OCI-LY7 (cell line): ENCODE results near the gene EPHA8.

Experiments
- CTCF ChIP-seq: fragments of 200-600 bp; sonication (generic); conservative IDR thresholded peaks from 2 replicates; pipeline ENCODE4 v1.5.1; 2014; ENCODE audit warnings: mild to moderate bottlenecking, antibody characterized with exemption, low read length, moderate library complexity, mixed read lengths
- EZH2phosphoT487 ChIP-seq: fragments of 200-600 bp; sonication (generic); IDR thresholded peaks from 2 replicates; pipeline ENCODE4 v1.6.1; 2018; ENCODE audit warnings: low read depth, borderline replicate concordance, mild to moderate bottlenecking, mixed run types, antibody characterized with exemption, low read length, moderate library complexity, mixed read lengths

- TF ChIP-seq CTCF (0 out of 2 replicates have a peak, but pooled peaks have one; percentile 28), EZH2phosphoT487 (no peak)
These were observed 35.6 kb upstream of the EPHA8 start for GRCh38 chr1:22527555-22528296.
